Activated T-helper 1 cell treated with Interleukin-2 at 50 U/mL for 16 hours (primary cell): ENCODE measurements around the gene B4GAT1.

ENCODE experiments used
- DNase-seq: peaks from one replicate; pipeline ENCODE4 v3.0.0-alpha.2; 2020; ENCODE audit warnings: low read depth

Gene B4GAT1

GRCh38 chr11:66309475-66309874, 38.0 kb downstream of the B4GAT1 start:
- no peak for DNase-seq

GRCh38 chr11:66302656-66303055, 44.8 kb downstream of the B4GAT1 start:
- DNase-seq, result no peak

- no peak for DNase-seq
Observed at GRCh38 chr11:66299186-66299585, 48.2 kb downstream of the B4GAT1 start.

- no peak for DNase-seq
Observed at GRCh38 chr11:66297610-66298009, 49.8 kb downstream of the B4GAT1 start.
